ENCODE results near the gene TRMT44.

The TRMT44 gene

GRCh38 chr4:8433136-8433535 is 7.4 kb upstream of the TRMT44 start:
- DNase-seq (ENCODE audit: low read depth in 2 of 3, low spot score in 1 of 3) = no peak

- DNase-seq (ENCODE audit: low read depth in 2 of 3, low spot score in 1 of 3) = no peak
Measured at GRCh38 chr4:8434251-8435073, 6.1 kb upstream of the TRMT44 start.

DNA sequence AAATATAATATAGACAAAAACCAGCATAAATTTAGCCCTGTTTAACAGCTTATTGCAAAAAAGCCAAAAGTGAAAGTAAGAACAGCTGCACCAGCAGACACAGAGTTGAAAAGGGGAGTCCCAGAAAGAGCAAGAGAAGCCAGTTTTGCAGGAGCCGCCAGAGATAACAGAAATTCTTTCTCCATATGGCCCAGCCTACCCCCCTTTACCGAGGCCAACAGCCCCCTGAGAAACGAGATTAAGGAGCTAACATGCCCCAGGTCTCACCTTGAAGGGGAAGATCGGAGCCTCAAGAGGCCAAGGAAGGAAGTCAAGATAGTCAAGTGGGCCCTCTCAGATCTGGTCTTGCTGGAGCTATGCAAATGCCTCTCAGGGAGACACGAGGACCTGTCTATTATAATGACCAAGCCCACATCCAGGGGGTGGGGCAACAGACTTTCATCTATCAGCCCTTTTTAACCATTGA is 4.9 kb upstream of the TRMT44 start:
- no peak for DNase-seq (ENCODE audit: low read depth in 2 of 3, low spot score in 1 of 3)

DNA sequence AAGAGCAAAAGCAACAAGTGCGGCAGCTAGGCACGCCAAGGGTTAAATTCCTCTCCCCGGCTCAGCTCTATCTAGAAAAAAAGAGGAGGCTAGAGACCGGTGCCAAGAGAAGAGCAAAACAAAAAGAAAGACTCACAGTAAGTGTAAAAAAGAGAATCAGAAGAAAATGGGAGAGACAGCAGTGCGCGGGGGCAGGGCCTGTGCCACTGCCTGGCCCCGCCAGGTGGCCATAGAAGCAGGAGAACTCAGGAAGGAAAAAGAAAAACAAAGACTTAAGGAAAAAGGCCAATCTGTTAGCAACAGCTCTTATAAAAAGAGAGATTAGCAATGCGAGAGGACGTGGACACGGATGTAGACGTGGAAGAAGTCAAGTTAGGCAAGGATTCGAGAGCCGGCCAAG is 3.3 kb upstream of the TRMT44 start:
- no peak for DNase-seq (ENCODE audit: low read depth in 2 of 3, low spot score in 1 of 3)

- DNase-seq (ENCODE audit: low read depth in 2 of 3, low spot score in 1 of 3) = no peak
Measured at GRCh38 chr4:8438743-8439142, 1.8 kb upstream of the TRMT44 start.

- no peak for DNase-seq (ENCODE audit: low read depth in 2 of 3, low spot score in 1 of 3)
Measured at GRCh38 chr4:8439168-8439567, 1.4 kb upstream of the TRMT44 start.

DNA sequence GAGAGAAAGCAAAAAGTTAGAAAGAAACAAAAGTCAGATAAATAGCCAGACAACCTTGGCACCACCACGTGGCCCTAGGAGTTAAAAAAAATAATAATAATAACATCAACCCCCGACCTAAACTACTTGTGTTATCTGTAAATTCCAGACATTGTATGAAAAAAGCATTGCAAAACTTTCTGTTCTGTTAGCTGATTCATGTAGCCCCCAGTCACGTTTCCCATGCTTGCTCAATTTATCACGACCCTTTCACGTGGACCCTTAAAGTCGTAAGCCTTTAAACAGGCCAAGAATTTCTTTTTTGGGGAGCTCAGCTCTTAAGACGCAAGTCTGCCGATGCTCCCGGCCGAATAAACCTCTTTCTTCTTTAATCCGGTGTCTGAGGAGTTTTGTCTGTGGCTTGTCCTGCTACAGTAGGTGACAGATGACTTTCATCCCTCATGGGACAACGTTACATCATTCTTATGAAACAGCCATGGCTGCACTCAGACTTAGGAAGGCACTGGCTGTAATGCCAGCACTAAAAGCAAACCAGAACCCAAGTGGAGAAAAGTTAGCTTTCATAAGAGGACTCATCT is 574 bp upstream of the TRMT44 start:
- DNase-seq (ENCODE audit: low read depth in 2 of 3, low spot score in 1 of 3) = no peak

DNA sequence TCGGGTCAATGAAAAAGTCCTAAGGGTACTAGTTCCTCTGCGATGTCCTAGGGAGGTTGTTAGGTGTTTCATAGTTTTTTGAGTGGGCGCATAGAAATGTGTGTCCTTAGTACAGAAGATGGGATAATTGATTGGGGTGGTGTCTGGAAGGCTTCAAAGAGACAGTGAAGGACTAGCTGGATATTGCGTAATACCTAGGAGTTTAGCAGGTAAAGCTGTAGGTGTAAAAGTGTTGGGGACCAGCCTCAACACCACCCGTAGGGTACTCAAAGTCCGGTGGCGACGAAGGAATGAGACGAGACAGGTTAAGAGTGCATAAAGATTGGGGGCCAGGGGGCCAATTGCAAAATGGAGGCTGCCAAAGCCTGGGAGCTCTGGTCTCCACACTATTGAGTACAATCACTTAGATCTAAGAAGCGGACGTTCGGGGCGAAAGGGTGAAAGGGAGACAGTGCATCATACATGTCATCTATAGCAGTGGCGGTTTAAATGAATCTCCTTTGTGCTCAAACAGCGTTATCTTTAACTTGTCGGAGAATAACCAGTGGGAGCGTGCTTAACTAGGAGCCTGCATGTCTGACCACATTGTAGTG is 1.0 kb downstream of the TRMT44 start:
- DNase-seq (ENCODE audit: low read depth in 2 of 3, low spot score in 1 of 3) = no peak

DNA sequence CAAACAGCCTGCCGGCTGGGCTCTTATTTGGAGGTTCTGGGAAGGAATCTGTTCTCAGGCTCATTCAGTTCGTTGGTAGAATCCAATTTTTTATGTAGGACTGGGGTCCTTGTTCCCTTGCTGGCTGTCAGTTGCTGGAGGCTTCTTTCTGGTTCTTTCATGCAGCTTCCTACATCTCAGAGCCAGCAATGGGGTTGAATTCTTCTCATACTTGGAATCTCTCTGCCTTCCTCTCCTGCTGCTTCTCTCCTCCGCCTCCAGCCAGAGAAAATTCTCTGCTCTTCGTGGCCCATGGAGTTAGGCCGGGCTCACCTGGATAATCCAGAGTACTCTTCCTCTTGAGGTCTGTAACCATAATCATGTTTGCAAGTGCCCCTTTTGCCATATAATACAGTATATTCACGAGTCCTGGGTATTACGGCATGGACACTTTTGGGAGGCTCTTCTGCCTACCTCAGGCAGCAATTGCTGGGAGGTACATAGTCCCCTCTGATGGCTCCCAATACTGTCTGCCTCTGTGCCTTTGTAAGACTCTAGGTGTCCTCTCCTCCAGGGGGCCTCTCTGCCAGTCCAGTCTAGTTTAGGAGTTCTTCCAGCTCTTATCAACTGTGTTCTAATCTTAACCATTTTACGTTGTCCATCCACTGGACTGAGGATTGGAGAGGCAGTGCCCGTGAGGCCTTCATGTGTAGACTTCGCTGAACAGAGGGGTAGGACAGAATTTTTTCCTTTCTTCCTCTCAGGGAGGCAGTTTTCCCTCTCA is 2.2 kb downstream of the TRMT44 start:
- no peak for DNase-seq (ENCODE audit: low read depth in 2 of 3, low spot score in 1 of 3)

DNA sequence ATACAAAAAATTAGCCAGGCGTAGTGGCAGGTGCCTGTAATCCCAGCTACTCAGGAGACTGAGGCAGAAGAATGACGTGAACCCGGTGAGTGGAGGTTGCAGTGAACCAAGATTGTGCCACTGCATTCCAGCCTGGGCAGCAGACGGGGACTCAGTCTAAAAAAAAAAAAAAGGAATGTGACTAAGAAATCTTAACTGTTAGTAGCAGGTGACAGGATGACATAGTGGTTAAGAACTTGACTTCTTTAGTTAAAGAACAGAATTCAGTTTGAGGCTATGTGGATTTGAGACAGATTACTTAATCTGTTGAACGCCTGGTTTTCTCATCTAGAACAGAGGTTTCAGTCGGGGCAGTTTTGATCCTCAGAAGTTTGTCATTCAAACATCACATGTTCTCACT is 3.2 kb downstream of the TRMT44 start:
- no peak for DNase-seq (ENCODE audit: low read depth in 2 of 3, low spot score in 1 of 3)

DNA sequence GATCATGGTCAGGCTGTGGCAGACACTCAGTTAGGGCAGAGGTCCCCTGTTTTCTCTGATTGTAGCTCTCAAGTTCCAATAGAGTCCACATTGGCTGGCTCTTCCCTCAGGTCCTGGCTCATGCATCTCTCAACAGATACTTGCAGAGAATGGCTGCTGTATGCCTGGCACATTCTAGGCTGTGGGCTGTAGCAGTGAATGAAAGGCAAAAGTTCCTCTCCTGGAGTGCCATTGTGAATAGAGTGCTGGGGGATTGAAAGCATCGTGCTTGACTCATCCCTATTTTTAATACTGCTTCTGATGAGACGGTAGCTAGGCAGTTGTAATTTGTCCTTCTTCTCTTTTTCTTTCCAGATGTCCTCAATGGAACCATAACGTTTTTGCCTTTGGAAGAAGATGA is 5.5 kb downstream of the TRMT44 start:
- no peak for DNase-seq (ENCODE audit: low read depth in 2 of 3, low spot score in 1 of 3)

- no peak for DNase-seq (ENCODE audit: low read depth in 2 of 3, low spot score in 1 of 3)
Measured at GRCh38 chr4:8451440-8452182, 11.0 kb downstream of the TRMT44 start.

DNA sequence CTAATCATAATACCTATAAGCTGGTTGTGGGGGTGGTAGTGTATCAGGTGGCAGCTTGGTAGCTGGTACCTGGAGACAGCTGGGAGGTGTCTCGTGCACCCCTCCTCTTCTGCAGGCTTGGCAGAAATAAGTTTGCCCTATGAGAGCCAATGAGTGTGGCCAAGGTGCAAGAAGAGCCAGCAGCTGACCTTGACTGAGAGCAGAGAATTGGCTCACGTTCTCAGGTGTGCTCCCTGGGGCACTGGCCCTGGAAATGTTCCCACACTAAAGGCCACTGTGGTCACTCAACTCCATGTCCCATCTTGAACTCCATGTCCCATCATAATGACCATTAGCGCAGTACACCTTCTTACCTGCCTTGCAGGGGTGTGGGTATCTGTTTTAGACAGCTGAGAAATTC is 13.4 kb downstream of the TRMT44 start:
- DNase-seq (ENCODE audit: low read depth in 2 of 3, low spot score in 1 of 3) = no peak

DNA sequence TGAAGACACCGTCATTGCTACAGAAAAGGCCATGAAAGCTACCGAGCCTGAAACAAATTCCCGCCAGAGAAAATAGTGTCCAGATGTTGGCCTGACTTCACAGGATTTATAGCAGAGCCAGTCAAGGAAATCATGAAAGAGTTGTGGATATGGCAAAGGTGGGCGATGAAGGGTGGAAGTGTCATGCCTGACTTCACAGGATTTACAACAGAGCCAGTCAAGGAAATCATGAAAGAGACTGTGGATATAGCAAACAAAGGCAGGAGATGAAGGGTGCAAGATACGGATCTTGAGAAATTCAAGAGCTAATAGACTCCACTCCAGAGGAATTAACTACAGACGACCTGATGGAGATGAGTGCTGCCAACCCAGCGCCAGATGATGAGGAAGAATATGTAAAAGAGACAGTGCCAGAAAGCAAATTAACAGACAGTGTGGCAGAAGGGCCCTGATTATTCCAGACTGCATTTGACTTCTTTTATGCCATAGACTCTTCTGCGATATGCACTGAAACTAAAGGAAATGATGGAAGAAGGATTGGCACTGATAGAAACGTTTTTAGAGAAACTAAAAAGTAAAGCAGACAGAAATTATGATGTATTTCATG is 17.2 kb downstream of the TRMT44 start:
- DNase-seq (ENCODE audit: low read depth in 2 of 3, low spot score in 1 of 3) = no peak

DNA sequence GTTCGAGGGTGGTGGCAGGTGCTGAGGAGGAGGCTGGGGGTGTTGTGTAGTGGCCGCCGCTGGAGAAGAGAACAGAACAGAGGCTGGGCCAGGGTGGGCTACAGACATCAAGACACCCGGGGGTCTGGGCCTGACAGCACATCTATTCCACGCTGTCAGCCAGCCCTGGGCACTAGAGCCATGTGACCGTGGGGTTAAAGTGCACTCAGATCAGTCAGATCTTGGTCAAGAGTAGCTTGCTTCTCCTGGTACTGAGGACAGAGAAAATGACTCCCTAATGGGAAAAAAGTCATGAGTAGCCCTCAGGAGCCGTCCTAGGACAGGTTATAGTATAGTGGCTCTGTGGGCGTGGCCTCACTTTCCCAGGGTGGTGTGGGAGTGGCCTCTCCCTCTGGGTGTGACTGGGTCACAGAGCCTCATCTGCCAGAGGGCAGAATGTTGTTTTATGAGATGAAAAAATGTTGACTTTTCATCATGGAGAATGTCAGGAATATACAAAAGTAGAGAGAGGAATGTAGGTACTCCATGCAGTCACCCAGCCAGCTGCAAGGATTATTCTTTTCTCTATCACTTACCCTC is 19.4 kb downstream of the TRMT44 start:
- no peak for DNase-seq (ENCODE audit: low read depth in 2 of 3, low spot score in 1 of 3)

DNA sequence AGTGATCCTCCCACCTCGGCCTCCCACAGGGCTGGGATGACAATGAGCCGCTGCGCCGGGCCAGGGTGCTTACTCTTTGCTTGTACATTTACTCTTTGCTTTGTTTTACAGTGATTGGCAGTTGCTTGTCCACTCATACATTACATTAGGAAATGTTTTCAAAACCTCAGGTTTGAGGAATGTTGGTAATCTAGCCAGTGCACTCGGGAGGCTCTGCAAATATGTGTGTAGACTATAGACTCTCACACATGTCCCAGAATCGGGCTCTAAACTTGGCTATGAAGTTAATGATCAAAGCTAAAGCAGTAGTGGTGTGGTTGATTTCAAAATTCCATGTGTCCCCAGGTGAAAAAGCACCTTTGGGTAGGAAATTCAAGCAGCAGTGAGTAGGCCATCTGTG is 20.5 kb downstream of the TRMT44 start:
- DNase-seq (ENCODE audit: low read depth in 2 of 3, low spot score in 1 of 3) = no peak

DNA sequence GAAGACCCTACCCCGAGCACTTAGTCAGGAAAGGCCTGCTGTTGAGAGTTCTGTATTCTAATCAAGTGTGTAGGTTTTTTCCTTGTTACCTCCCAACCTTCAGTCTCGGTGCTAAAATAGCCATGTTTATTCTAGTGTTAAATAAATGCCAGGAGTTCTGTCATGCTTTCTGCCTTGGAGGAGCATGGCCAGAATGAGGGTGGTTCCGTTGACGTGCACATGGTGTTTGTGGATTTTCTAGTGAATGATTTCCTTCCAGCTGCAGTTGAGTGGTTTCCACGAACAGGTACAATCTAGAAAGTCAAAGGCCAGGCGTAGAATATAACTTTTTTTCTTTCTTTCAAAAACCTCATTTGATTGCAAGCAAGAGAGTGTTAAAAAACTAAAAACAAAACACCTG is 21.0 kb downstream of the TRMT44 start:
- DNase-seq (ENCODE audit: low read depth in 2 of 3, low spot score in 1 of 3) = no peak

- no peak for DNase-seq (ENCODE audit: low read depth in 2 of 3, low spot score in 1 of 3)
Measured at GRCh38 chr4:8463811-8464210, 23.2 kb downstream of the TRMT44 start.

DNA sequence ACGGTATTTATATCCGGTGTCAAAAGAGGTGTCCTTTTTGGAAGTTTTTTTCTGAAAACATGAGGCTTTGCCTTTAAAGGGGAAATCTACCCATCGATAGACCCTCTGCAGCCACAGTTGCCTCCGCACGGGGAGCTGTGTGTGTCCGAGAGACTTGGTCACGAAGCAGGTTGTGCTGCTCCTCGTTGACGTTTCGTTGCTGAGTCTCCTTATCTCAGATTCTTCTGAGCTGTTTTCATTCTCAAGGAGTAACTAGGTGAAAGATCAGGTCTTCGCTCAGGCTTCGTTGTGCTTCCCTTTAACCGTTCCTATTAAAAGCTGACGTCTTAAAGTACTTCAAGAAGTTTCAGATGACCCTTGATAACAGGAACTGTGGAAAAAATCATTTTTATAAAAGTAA is 23.8 kb downstream of the TRMT44 start:
- no peak for DNase-seq (ENCODE audit: low read depth in 2 of 3, low spot score in 1 of 3)
